ENCODE measurements around the gene IL13RA2.

IL13RA2 gene

DNA sequence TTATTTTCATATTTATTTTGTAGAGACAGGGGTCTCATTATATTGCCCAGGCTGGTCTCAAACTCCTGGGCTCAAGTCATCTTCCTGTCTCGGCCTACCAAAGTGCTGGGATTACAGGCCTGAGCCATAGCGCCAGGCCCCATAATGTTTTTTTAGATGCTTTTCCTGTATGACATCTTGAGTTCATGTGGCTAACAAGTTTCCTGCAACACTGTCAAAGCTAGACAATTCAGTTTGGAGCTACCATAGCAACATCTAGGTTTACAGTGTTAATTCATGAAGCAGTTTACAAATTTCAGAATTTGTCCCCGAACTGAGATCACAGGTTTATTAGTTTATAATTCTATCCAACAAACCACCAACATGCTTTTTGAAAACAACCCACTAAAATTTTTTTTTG is 6.4 kb upstream of the IL13RA2 start:
- ATAC-seq (ENCODE audit: low read depth): no peak
- TF ChIP-seq, protein P1, sequence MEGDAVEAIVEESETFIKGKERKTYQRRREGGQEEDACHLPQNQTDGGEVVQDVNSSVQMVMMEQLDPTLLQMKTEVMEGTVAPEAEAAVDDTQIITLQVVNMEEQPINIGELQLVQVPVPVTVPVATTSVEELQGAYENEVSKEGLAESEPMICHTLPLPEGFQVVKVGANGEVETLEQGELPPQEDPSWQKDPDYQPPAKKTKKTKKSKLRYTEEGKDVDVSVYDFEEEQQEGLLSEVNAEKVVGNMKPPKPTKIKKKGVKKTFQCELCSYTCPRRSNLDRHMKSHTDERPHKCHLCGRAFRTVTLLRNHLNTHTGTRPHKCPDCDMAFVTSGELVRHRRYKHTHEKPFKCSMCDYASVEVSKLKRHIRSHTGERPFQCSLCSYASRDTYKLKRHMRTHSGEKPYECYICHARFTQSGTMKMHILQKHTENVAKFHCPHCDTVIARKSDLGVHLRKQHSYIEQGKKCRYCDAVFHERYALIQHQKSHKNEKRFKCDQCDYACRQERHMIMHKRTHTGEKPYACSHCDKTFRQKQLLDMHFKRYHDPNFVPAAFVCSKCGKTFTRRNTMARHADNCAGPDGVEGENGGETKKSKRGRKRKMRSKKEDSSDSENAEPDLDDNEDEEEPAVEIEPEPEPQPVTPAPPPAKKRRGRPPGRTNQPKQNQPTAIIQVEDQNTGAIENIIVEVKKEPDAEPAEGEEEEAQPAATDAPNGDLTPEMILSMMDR (IDR thresholded peaks at IDR 0.05; ENCODE audit: poor library complexity, severe bottlenecking): no peak

DNA sequence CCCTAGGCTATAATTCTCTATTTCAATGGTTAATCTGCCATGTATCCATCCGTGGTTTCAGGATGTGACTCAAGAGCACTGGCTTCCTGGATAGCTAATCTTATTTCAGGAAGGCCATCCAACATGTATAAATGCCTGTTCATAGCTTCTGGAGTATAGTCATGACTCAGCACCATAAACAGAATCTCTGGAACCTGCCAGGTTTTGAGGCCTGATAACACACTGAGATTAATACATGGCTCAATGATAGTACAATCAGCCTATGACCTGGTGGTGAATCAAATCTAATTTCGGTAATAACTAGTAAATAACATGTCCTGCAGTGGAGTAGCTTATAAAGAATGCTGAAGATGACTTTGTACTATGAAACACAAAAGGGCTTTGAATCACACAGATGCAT is 5.7 kb upstream of the IL13RA2 start:
- DNase-seq (ENCODE audit: low spot score) (no peak), ATAC-seq (ENCODE audit: low read depth) (peak; percentile 91)
- peaks cover 27% of the 10 kb centered on the region for H3K4me1 ChIP-seq (ENCODE audit: insufficient read depth, poor library complexity, severe bottlenecking)
- TF ChIP-seq, protein P1 (IDR thresholded peaks at IDR 0.05; ENCODE audit: poor library complexity, severe bottlenecking): no peak
- no peaks in the 10 kb centered on the region for H3K27me3 ChIP-seq (ENCODE audit: insufficient read depth, poor library complexity, severe bottlenecking)
- peak overlapping the region; percentile 80 for H3K27ac ChIP-seq (ENCODE audit: poor library complexity, severe bottlenecking)
- no peak overlapping the region for H3K4me3 ChIP-seq (ENCODE audit: severe bottlenecking)
- no peaks in the 10 kb centered on the region for H3K36me3 ChIP-seq (ENCODE audit: low read depth)
- H3K9me3 ChIP-seq (ENCODE audit: severe bottlenecking): no peaks in the 10 kb centered on the region

More for the DNA sequence above, 6.4 kb upstream of the IL13RA2 start:
- no peak for DNase-seq (ENCODE audit: low spot score)
- no peaks in the 10 kb centered on the region for H3K36me3 ChIP-seq (ENCODE audit: low read depth)
- H3K4me3 ChIP-seq (ENCODE audit: severe bottlenecking): no peak overlapping the region
- H3K27me3 ChIP-seq (ENCODE audit: insufficient read depth, poor library complexity, severe bottlenecking): no peaks in the 10 kb centered on the region
- no peaks in the 10 kb centered on the region for H3K9me3 ChIP-seq (ENCODE audit: severe bottlenecking)
- H3K4me1 ChIP-seq (ENCODE audit: insufficient read depth, poor library complexity, severe bottlenecking): peaks cover 27% of the 10 kb centered on the region
- H3K27ac ChIP-seq (ENCODE audit: poor library complexity, severe bottlenecking): peak overlapping the region; percentile 80

DNA sequence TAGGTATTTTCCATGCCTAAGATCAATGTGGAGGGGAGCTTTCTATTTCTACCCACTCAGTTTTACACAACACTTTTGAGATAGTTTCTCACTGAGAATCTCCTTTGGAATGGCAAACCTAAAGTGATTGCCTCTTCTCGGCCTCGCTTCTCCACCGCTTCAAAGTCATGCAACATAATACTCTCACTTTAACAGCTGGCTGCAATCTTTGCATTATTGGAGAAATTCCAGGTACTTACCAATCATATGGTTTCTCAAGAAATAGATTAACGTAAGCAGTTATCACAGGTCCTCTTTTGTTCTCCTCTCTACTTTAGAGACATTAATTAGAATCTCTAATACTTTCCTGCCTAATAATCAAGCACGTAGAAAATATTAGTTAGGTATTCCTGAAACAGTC is 3.7 kb upstream of the IL13RA2 start:
- Histone ChIP-seq H3K9me3 (ENCODE audit: severe bottlenecking) (no peaks in the 10 kb centered on the region), H3K27ac (ENCODE audit: poor library complexity, severe bottlenecking) (peak overlapping the region; percentile 80), H3K36me3 (ENCODE audit: low read depth) (no peaks in the 10 kb centered on the region), H3K4me3 (ENCODE audit: severe bottlenecking) (no peak overlapping the region), H3K27me3 (ENCODE audit: insufficient read depth, poor library complexity, severe bottlenecking) (no peaks in the 10 kb centered on the region), H3K4me1 (ENCODE audit: insufficient read depth, poor library complexity, severe bottlenecking) (peaks cover 27% of the 10 kb centered on the region)
- DNase-seq (ENCODE audit: low spot score) (no peak), ATAC-seq (ENCODE audit: low read depth) (no peak)
- TF ChIP-seq, protein P1 (IDR thresholded peaks at IDR 0.05; ENCODE audit: poor library complexity, severe bottlenecking): no peak

DNA sequence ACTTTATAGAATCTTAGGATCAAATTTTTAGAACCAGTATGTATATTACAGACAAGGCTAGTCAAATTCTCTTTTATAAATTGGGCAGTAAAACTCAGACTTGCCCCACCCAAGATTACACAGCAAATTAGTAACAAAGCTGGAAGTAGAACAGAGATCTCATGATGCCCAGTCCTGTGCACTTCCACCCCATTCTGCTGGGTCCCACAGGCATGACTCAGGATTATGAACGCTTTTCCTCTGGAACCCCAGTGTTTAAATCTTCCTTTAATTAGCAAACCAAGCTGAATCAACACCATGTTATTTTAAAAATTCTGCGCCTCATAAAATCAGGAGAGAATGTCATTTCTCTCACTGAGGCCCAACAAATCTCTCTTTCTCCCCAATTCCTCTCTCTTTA is 1.5 kb upstream of the IL13RA2 start:
- TF ChIP-seq, protein P1 (IDR thresholded peaks at IDR 0.05; ENCODE audit: poor library complexity, severe bottlenecking): no peak
- Histone ChIP-seq H3K4me3 (ENCODE audit: severe bottlenecking) (no peak overlapping the region), H3K27me3 (ENCODE audit: insufficient read depth, poor library complexity, severe bottlenecking) (no peaks in the 10 kb centered on the region), H3K36me3 (ENCODE audit: low read depth) (no peaks in the 10 kb centered on the region), H3K4me1 (ENCODE audit: insufficient read depth, poor library complexity, severe bottlenecking) (peaks cover 25% of the 10 kb centered on the region), H3K9me3 (ENCODE audit: severe bottlenecking) (no peaks in the 10 kb centered on the region), H3K27ac (ENCODE audit: poor library complexity, severe bottlenecking) (peak overlapping the region; percentile 12)
- DNase-seq (ENCODE audit: low spot score): no peak
- ATAC-seq (ENCODE audit: low read depth): no peak

DNA sequence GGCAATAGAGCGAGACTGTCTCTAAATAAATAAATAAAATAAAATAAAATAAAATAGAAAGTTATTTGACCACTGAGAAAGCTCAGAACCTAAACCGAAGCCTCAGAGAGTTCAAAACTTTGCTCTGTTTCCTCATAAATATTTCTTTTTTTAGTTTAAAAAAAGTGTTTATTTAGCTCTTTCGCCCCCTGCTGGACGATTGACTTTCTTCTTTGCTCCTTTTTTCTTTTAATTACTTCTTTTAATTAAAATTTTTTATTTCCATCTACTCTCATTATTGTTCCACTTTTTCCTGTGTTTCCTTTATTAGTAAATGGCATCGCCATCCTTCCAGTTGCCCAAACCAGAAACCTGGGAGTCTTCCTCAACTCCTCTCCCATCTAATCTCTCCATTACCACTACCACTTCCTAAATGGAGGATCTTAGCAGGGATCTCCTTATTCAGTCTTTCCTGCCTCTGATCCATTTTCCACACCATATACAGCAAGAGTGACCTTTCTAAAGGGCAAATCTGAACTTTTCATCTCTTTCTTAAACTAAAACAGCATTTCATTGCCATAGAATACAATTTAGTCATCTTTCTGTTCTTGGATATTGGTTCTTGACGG is 728 bp upstream of the IL13RA2 start:
- DNase-seq (ENCODE audit: low spot score): no peak
- TF ChIP-seq, protein P1 (IDR thresholded peaks at IDR 0.05; ENCODE audit: poor library complexity, severe bottlenecking): peak; percentile 17
- ATAC-seq (ENCODE audit: low read depth): no peak

More for the DNA sequence above, 728 bp upstream of the IL13RA2 start:
- no peaks in the 10 kb centered on the region for H3K9me3 ChIP-seq (ENCODE audit: severe bottlenecking)
- H3K36me3 ChIP-seq (ENCODE audit: low read depth): no peaks in the 10 kb centered on the region
- H3K4me3 ChIP-seq (ENCODE audit: severe bottlenecking): no peak overlapping the region
- peaks cover 25% of the 10 kb centered on the region for H3K4me1 ChIP-seq (ENCODE audit: insufficient read depth, poor library complexity, severe bottlenecking)
- H3K27me3 ChIP-seq (ENCODE audit: insufficient read depth, poor library complexity, severe bottlenecking): no peaks in the 10 kb centered on the region
- H3K27ac ChIP-seq (ENCODE audit: poor library complexity, severe bottlenecking): peak overlapping the region; percentile 12

Measured in RWPE2 (cell line).